Hematopoietic multipotent progenitor cell (in vitro differentiated cells): ENCODE measurements around the gene UBE3C. TPM values are rescaled to one million over a fixed set of nuclear protein-coding genes. Genes with fewer than 3 reads are reported as not detected.
"Not testable (repeated sequence)": the region's sequence is repeated elsewhere in the genome, so short reads cannot be mapped to it uniquely, and the experiment has no call there.

Source experiments
- DNase-seq, 3 donors: peaks; one replicate each; pipeline ENCODE4 v3.0.0-alpha.2; 2011 to 2015; ENCODE audit warnings: low read depth in 2 of 3, low spot score in 2 of 3
- total RNA-seq: library from RNA; depleted of rRNA; stranded (reverse); fragments of >200 nt; gene quantifications from one replicate; pipeline ENCODE4 v1.2.3, GENCODE V29; 2012

Gene UBE3C
- total RNA-seq, 1 donor: 24.8 TPM

- no peak for DNase-seq
Observed at GRCh38 chr7:157233677-157234076, 95.0 kb downstream of the UBE3C start.

GRCh38 chr7:157234271-157234670 lies 95.5 kb downstream of the UBE3C start:
- DNase-seq: no peak

- DNase-seq: no peak
Observed at GRCh38 chr7:157235357-157236333, 96.9 kb downstream of the UBE3C start.

- DNase-seq: no peak
Observed at GRCh38 chr7:157238087-157238486, 99.4 kb downstream of the UBE3C start.

GRCh38 chr7:157239571-157240270 lies 101.0 kb downstream of the UBE3C start:
- DNase-seq: no peak

- DNase-seq: no peak
Observed at GRCh38 chr7:157241631-157242030, 102.9 kb downstream of the UBE3C start.

- DNase-seq: no peak
Observed at GRCh38 chr7:157244516-157245294, 106.0 kb downstream of the UBE3C start.

- DNase-seq: no peak
Observed at GRCh38 chr7:157246052-157246451, 107.3 kb downstream of the UBE3C start.

- no peak for DNase-seq
Observed at GRCh38 chr7:157248659-157249058, 109.9 kb downstream of the UBE3C start.

- DNase-seq: peak; percentile 18 to 78 (median 60)
Observed at GRCh38 chr7:157250605-157251228, 112.0 kb downstream of the UBE3C start.

- DNase-seq: not testable (repeated sequence)
Observed at GRCh38 chr7:157251817-157252216, 113.1 kb downstream of the UBE3C start.

- no peak for DNase-seq
Observed at GRCh38 chr7:157253850-157254249, 115.1 kb downstream of the UBE3C start.

GRCh38 chr7:157254781-157255180 lies 116.1 kb downstream of the UBE3C start:
- not testable (repeated sequence) for DNase-seq

GRCh38 chr7:157255201-157255606 lies 116.5 kb downstream of the UBE3C start:
- DNase-seq: no peak

- no peak for DNase-seq
Observed at GRCh38 chr7:157263156-157263555, 124.4 kb downstream of the UBE3C start.

- no peak for DNase-seq
Observed at GRCh38 chr7:157265051-157265450, 126.3 kb downstream of the UBE3C start.

- no peak for DNase-seq
Observed at GRCh38 chr7:157266272-157266671, 127.5 kb downstream of the UBE3C start.

- no peak for DNase-seq
Observed at GRCh38 chr7:157267516-157267915, 128.8 kb downstream of the UBE3C start.

GRCh38 chr7:157267956-157268355 lies 129.2 kb downstream of the UBE3C start:
- no peak for DNase-seq

- no peak for DNase-seq
Observed at GRCh38 chr7:157268540-157268939, 129.8 kb downstream of the UBE3C start.
